Measurements from ENCODE around the gene TEKT1. TPM values are rescaled to one million over a fixed set of nuclear protein-coding genes. Genes with fewer than 3 reads are reported as not detected.

The TEKT1 gene
- polyA plus RNA-seq, 1 donor from 2014 or later: 0.06 TPM

DNA sequence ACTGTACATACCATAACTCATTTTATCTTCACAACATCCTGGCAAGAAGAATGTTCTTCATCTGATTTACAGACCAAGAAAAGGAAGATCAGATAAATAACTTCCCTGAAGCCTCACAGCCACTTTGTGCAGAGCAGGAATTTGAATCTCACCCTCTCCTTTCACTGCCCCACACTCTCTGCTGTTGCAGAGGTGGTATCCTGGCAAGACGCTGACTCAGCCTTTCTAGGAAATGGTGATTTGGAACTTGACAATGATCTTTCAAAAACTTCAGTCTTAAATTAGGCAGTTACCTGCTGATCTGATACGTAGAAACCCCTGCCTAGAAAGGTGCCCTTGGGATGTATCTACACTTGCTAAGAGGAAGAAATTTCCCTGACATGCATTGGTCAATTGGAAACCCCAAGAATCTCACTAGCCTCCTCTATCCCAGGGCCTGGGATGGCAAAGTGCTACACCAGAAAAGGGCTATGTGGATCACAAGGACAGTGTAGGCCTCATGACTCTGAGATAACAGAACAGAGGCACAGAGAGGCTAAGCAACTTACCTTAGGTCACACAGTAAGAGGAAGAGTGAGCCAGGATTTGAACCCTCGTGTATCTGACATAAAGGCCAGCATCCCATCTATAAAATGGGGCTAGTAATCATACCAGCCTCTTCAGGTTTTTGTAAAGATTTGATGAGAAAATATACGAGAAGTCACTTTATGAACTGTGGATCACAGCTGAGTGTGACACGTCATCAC lies 37.6 kb downstream of the TEKT1 start:
- Histone ChIP-seq H4K20me1 (ENCODE audit: insufficient read depth) (no peaks in the 10 kb centered on the region), H3K4me3 (ENCODE audit: low read length) (no peak overlapping the region), H3K27ac (ENCODE audit: low read length) (no peak overlapping the region), H3K36me3 (ENCODE audit: insufficient read depth, low read length) (no peaks in the 10 kb centered on the region), H3F3A (ENCODE audit: insufficient read depth, low read length, poor library complexity, severe bottlenecking) (no peaks in the 10 kb centered on the region), H3K9me3 (ENCODE audit: low read length) (no peaks in the 10 kb centered on the region), H3K79me2 (replicated peaks; ENCODE audit: insufficient read depth, low read length) (no peaks in the 10 kb centered on the region), H3K9me2 (ENCODE audit: insufficient read depth, low read length) (no peaks in the 10 kb centered on the region), H3K4me2 (ENCODE audit: low read length) (no peak overlapping the region), H2AFZ (ENCODE audit: low read depth, low read length) (no peak overlapping the region), H3K9ac (ENCODE audit: low read length) (no peak overlapping the region), H3K27me3 (ENCODE audit: insufficient read depth, low read depth, low read length) (no peaks in the 10 kb centered on the region)
- no peak for TF ChIP-seq MXI1 (conservative IDR thresholded peaks at IDR 0.05; ENCODE audit: poor library complexity, severe bottlenecking)
- TF ChIP-seq EZH2 (IDR thresholded peaks at IDR 0.05; ENCODE audit: borderline replicate concordance, insufficient read depth, low read length, poor library complexity, severe bottlenecking): no peak
- TF ChIP-seq RAD21 (conservative IDR thresholded peaks at IDR 0.05): no peak

DNA sequence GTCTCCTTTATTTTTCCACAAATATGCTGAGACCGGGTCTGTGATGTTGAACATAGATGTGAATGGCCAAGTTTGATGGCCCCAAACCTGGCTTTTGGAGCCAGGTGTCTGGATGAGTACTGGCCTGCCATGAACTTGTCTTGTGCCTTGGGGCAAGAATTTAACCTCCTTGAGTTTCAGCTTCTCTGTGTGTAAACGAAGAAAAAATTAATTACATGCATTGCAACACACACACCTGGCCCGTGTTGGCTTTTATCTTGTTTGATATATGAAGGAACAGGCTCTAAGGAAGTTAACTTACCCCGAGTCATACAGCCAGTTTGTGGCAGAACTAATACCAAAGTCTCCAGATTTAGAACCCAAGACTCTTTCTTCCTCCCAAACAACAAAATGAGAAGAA lies 42.4 kb downstream of the TEKT1 start:
- TF ChIP-seq RAD21 (conservative IDR thresholded peaks at IDR 0.05): no peak
- TF ChIP-seq, protein P1, sequence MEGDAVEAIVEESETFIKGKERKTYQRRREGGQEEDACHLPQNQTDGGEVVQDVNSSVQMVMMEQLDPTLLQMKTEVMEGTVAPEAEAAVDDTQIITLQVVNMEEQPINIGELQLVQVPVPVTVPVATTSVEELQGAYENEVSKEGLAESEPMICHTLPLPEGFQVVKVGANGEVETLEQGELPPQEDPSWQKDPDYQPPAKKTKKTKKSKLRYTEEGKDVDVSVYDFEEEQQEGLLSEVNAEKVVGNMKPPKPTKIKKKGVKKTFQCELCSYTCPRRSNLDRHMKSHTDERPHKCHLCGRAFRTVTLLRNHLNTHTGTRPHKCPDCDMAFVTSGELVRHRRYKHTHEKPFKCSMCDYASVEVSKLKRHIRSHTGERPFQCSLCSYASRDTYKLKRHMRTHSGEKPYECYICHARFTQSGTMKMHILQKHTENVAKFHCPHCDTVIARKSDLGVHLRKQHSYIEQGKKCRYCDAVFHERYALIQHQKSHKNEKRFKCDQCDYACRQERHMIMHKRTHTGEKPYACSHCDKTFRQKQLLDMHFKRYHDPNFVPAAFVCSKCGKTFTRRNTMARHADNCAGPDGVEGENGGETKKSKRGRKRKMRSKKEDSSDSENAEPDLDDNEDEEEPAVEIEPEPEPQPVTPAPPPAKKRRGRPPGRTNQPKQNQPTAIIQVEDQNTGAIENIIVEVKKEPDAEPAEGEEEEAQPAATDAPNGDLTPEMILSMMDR (IDR thresholded peaks at IDR 0.05; ENCODE audit: poor library complexity, severe bottlenecking): no peak
- no peak for TF ChIP-seq EZH2 (IDR thresholded peaks at IDR 0.05; ENCODE audit: borderline replicate concordance, insufficient read depth, low read length, poor library complexity, severe bottlenecking)
- no peak for TF ChIP-seq POLR2AphosphoS5 (IDR thresholded peaks at IDR 0.05)
- TF ChIP-seq, protein P2, sequence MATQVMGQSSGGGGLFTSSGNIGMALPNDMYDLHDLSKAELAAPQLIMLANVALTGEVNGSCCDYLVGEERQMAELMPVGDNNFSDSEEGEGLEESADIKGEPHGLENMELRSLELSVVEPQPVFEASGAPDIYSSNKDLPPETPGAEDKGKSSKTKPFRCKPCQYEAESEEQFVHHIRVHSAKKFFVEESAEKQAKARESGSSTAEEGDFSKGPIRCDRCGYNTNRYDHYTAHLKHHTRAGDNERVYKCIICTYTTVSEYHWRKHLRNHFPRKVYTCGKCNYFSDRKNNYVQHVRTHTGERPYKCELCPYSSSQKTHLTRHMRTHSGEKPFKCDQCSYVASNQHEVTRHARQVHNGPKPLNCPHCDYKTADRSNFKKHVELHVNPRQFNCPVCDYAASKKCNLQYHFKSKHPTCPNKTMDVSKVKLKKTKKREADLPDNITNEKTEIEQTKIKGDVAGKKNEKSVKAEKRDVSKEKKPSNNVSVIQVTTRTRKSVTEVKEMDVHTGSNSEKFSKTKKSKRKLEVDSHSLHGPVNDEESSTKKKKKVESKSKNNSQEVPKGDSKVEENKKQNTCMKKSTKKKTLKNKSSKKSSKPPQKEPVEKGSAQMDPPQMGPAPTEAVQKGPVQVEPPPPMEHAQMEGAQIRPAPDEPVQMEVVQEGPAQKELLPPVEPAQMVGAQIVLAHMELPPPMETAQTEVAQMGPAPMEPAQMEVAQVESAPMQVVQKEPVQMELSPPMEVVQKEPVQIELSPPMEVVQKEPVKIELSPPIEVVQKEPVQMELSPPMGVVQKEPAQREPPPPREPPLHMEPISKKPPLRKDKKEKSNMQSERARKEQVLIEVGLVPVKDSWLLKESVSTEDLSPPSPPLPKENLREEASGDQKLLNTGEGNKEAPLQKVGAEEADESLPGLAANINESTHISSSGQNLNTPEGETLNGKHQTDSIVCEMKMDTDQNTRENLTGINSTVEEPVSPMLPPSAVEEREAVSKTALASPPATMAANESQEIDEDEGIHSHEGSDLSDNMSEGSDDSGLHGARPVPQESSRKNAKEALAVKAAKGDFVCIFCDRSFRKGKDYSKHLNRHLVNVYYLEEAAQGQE (IDR thresholded peaks at IDR 0.05; ENCODE audit: borderline replicate concordance): no peak
- no peak for TF ChIP-seq TAF1 (IDR thresholded peaks at IDR 0.05; ENCODE audit: low read depth)
- TF ChIP-seq SMC3 (conservative IDR thresholded peaks at IDR 0.05; ENCODE audit: poor library complexity): no peak
- no peak for TF ChIP-seq MXI1 (conservative IDR thresholded peaks at IDR 0.05; ENCODE audit: poor library complexity, severe bottlenecking)
- Histone ChIP-seq H3K4me2 (ENCODE audit: low read length) (no peak overlapping the region), H3K4me3 (ENCODE audit: low read length) (no peak overlapping the region), H3K9me2 (ENCODE audit: insufficient read depth, low read length) (no peaks in the 10 kb centered on the region), H3K27ac (ENCODE audit: low read length) (no peak overlapping the region), H3K79me2 (replicated peaks; ENCODE audit: insufficient read depth, low read length) (no peaks in the 10 kb centered on the region), H3K27me3 (ENCODE audit: insufficient read depth, low read depth, low read length) (peaks cover 3% of the 10 kb centered on the region), H3F3A (ENCODE audit: insufficient read depth, low read length, poor library complexity, severe bottlenecking) (no peaks in the 10 kb centered on the region), H2AFZ (ENCODE audit: low read depth, low read length) (no peak overlapping the region), H3K9me3 (ENCODE audit: low read length) (peaks cover 3% of the 10 kb centered on the region), H4K20me1 (ENCODE audit: insufficient read depth) (no peaks in the 10 kb centered on the region), H3K9ac (ENCODE audit: low read length) (no peak overlapping the region), H3K36me3 (ENCODE audit: insufficient read depth, low read length) (no peaks in the 10 kb centered on the region)
